Calu3 (cell line): ENCODE results near the gene CHRNA3. TPM values are rescaled to one million over a fixed set of nuclear protein-coding genes. Genes with fewer than 3 reads are reported as not detected.

Source experiments
- Bru-seq: library from RNA; stranded (reverse); fragments of 400-500 nt; gene quantifications from one replicate; lab custom pipeline; 2021; lab: Mats Ljungman, UMichigan
- BruChase-seq, 2 experiments: library from RNA; stranded (reverse); fragments of 400-500 nt; gene quantifications; one replicate each; lab custom pipeline; 2021; lab: Mats Ljungman, UMichigan
- BruUV-seq: library from RNA; stranded (reverse); fragments of 400-500 nt; replicated peaks from 2 replicates; lab custom pipeline; 2021; lab: Mats Ljungman, UMichigan
- CTCF ChIA-PET: fragments of 300-600 bp; sonication (Branson Sonifier 250); formaldehyde crosslinking; loops from one replicate; lab custom pipeline; 2022; ENCODE audit warnings: antibody characterized with exemption; lab: Charles Lee
- DNase-seq: peaks from one replicate; pipeline ENCODE4 v3.0.0; 2022
- H3K27ac Mint-ChIP-seq: one replicate; pipeline ENCODE4 v1.8.0; 2022; ENCODE audit warnings: mixed read lengths; ENCODE audit not compliant: unreplicated experiment
- H3K27me3 Mint-ChIP-seq: one replicate; pipeline ENCODE4 v1.8.0; 2022; ENCODE audit warnings: mixed read lengths; ENCODE audit not compliant: unreplicated experiment
- H3K36me3 Mint-ChIP-seq: one replicate; pipeline ENCODE4 v1.8.0; 2022; ENCODE audit warnings: mild to moderate bottlenecking, moderate library complexity, mixed read lengths; ENCODE audit not compliant: insufficient read depth, unreplicated experiment
- H3K4me1 Mint-ChIP-seq: one replicate; pipeline ENCODE4 v1.8.0; 2022; ENCODE audit warnings: mild to moderate bottlenecking, low read depth, mixed read lengths; ENCODE audit not compliant: unreplicated experiment
- H3K4me3 Mint-ChIP-seq: one replicate; pipeline ENCODE4 v1.8.0; 2022; ENCODE audit warnings: mild to moderate bottlenecking, low read depth, moderate library complexity, mixed read lengths; ENCODE audit not compliant: unreplicated experiment
- H3K9me3 Mint-ChIP-seq: one replicate; pipeline ENCODE4 v1.8.0; 2022; ENCODE audit warnings: low read depth, mixed read lengths; ENCODE audit not compliant: unreplicated experiment
- CTCF ChIP-seq: fragments of 200-600 bp; IDR thresholded peaks from one replicate; pipeline ENCODE4 v1.8.0; 2022; ENCODE audit warnings: antibody characterized with exemption; ENCODE audit not compliant: unreplicated experiment
- intact Hi-C: fragments of 100-400 bp; cut with micrococcal nuclease; formaldehyde crosslinking; loops from one replicate; pipeline ENCODE4 v1.10.0; 2022; ENCODE audit not compliant: unreplicated experiment
- long read RNA-seq: library from polyadenylated mRNA; stranded (forward); transcript quantifications from one replicate; pipeline ENCODE4 v2.0.0, GENCODE V29; 2022
- total RNA-seq: library from RNA; stranded (reverse); gene quantifications from 2 replicates; pipeline ENCODE4 v1.2.3, GENCODE V29; 2022

The CHRNA3 gene
- total RNA-seq (not detected in 2 replicates), Bru-seq, nascent RNA (not detected), BruChase-seq, experiment 1, labeled RNA remaining after a 6-hour chase (percentile 6 among the genes with signal in this experiment), BruChase-seq, experiment 2, labeled RNA remaining after a 2-hour chase (percentile 3 among the genes with signal in this experiment)
- long read RNA-seq = 0 reads

DNA sequence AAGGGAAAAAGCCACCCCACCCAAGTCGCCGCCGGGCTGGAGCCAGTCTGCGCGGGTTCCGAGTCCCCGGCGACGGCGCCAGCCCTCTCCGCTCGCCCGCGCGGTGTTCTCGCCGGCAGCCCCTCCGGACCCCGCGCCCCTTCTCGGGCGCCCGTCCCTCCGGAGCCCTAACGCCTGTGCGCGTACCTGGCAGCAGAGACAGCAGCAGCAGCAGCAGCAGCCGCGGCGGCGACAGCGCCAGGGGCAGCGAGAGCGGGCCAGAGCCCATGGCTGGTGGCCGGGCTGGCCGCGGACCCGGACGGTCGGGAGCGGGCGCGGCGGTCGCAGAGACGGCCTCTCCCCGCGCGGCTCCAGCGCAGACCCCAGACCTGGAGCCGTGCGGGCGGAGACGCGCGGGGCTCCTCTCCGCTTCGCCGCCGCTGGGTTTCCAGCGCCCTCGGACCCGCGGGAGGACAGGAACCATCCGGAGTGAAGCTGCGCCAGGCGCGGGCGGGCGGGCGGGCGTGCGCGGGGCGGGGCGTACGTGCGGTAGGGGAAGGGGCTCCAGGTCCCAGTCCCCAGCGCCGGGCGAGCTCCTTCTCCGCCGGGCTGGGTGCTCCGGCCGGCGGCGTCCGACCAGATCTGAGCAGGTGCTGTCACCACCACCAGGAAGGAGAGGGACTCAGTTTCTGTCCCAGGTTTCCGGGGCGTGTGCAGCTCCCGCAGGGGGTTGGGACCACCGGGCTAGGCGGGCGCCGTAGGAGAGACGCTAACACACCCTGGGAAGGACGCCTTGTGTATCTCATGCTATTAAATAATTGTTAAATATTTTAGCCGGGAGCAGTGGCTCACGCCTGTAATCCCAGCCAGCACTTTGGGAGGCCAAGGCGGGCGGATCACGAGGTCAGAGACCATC is at the start of gene CHRNA3:
Gene CHRNA3 (minus strand): TSS at position 470 of the 895 bp plus-strand sequence. CDS start 202 bp downstream, at position 268.
- CTCF ChIA-PET = no interaction called here
- Mint-ChIP-seq H3K4me3 (peak within 1 kb of the TSS; percentile 48), H3K27ac (no peak within 1 kb of the TSS), H3K27me3 (peaks cover 73% of the 10 kb centered on the region), H3K36me3 (no peaks in the 10 kb centered on the region), H3K9me3 (no peaks in the 10 kb centered on the region), H3K4me1 (no peaks in the 10 kb centered on the region)
- intact Hi-C loops = no loop called here
- no peak for DNase-seq
- BruUV-seq = no TSS peak
- no peak for TF ChIP-seq CTCF

GRCh38 chr15:78668987-78669386 is 48.2 kb upstream of the CHRNA3 start:
- BruUV-seq = no TSS peak
- H3K27ac Mint-ChIP-seq = no peak overlapping the region
- CTCF ChIA-PET = no interaction called here
- no peak overlapping the region for H3K4me3 Mint-ChIP-seq
- H3K9me3 Mint-ChIP-seq = no peaks in the 10 kb centered on the region
- no peak for TF ChIP-seq CTCF
- DNase-seq = no peak
- no peaks in the 10 kb centered on the region for H3K36me3 Mint-ChIP-seq
- intact Hi-C loops = no loop called here
- H3K4me1 Mint-ChIP-seq = no peaks in the 10 kb centered on the region
- peaks cover 49% of the 10 kb centered on the region for H3K27me3 Mint-ChIP-seq

GRCh38 chr15:78667578-78668236 is 46.9 kb upstream of the CHRNA3 start:
- no peaks in the 10 kb centered on the region for H3K4me1 Mint-ChIP-seq
- H3K9me3 Mint-ChIP-seq = no peaks in the 10 kb centered on the region
- H3K36me3 Mint-ChIP-seq = no peaks in the 10 kb centered on the region
- no peak for DNase-seq
- no peak overlapping the region for H3K4me3 Mint-ChIP-seq
- intact Hi-C loops = no loop called here
- TF ChIP-seq CTCF = no peak
- peaks cover 50% of the 10 kb centered on the region for H3K27me3 Mint-ChIP-seq
- no peak overlapping the region for H3K27ac Mint-ChIP-seq
- no TSS peak for BruUV-seq
- CTCF ChIA-PET = no interaction called here

- no TSS peak for BruUV-seq
- Mint-ChIP-seq H3K9me3 (no peaks in the 10 kb centered on the region), H3K4me1 (no peaks in the 10 kb centered on the region), H3K36me3 (no peaks in the 10 kb centered on the region), H3K4me3 (no peak overlapping the region), H3K27ac (no peak overlapping the region), H3K27me3 (peaks cover 52% of the 10 kb centered on the region)
- TF ChIP-seq CTCF = no peak
- DNase-seq = no peak
- CTCF ChIA-PET = no interaction called here
- intact Hi-C loops = no loop called here
Observed at GRCh38 chr15:78666010-78666409, 45.2 kb upstream of the CHRNA3 start.
